ENCODE measurements around the gene CCNQ.

Gene CCNQ

GRCh38 chrX:153603131-153603656 is 4.3 kb upstream of the CCNQ start:
- FAIRE-seq = no peak
- DNase-seq (ENCODE audit: insufficient read length, low spot score) = no peak
- TF ChIP-seq POLR2A (IDR thresholded peaks at IDR 0.05; ENCODE audit: low read depth, low read length) = no peak

GRCh38 chrX:153602601-153603000 is 3.7 kb upstream of the CCNQ start:
- DNase-seq (ENCODE audit: insufficient read length, low spot score) (no peak), FAIRE-seq (no peak)
- TF ChIP-seq POLR2A (IDR thresholded peaks at IDR 0.05; ENCODE audit: low read depth, low read length) = no peak

GRCh38 chrX:153601511-153602110 is 2.7 kb upstream of the CCNQ start:
- DNase-seq (ENCODE audit: insufficient read length, low spot score) = no peak
- no peak for TF ChIP-seq POLR2A (IDR thresholded peaks at IDR 0.05; ENCODE audit: low read depth, low read length)
- FAIRE-seq = no peak

- TF ChIP-seq POLR2A (IDR thresholded peaks at IDR 0.05; ENCODE audit: low read depth, low read length) = no peak
- FAIRE-seq = no peak
- no peak for DNase-seq (ENCODE audit: insufficient read length, low spot score)
Observed at GRCh38 chrX:153600921-153601320, 2.0 kb upstream of the CCNQ start.

- FAIRE-seq (no peak), DNase-seq (ENCODE audit: insufficient read length, low spot score) (peak; percentile 23)
- TF ChIP-seq POLR2A (IDR thresholded peaks at IDR 0.05; ENCODE audit: low read depth, low read length) = no peak
Observed at GRCh38 chrX:153600032-153600373, 1.1 kb upstream of the CCNQ start.

- FAIRE-seq (no peak), DNase-seq (ENCODE audit: insufficient read length, low spot score) (peak; percentile 92)
- peak; percentile 28; the same call in 1 of the 2 replicates for TF ChIP-seq POLR2A (IDR thresholded peaks at IDR 0.05; ENCODE audit: low read depth, low read length)
Observed at GRCh38 chrX:153599192-153600031, 473 bp upstream of the CCNQ start.

- FAIRE-seq = no peak
- DNase-seq (ENCODE audit: insufficient read length, low spot score) = no peak
- no peak for TF ChIP-seq POLR2A (IDR thresholded peaks at IDR 0.05; ENCODE audit: low read depth, low read length)
Observed at GRCh38 chrX:153596981-153597750, 1.8 kb downstream of the CCNQ start.

GRCh38 chrX:153595859-153596857 is 2.8 kb downstream of the CCNQ start:
- DNase-seq (ENCODE audit: insufficient read length, low spot score) (no peak), FAIRE-seq (no peak)
- TF ChIP-seq POLR2A (IDR thresholded peaks at IDR 0.05; ENCODE audit: low read depth, low read length) = no peak

- FAIRE-seq (no peak), DNase-seq (ENCODE audit: insufficient read length, low spot score) (no peak)
- no peak for TF ChIP-seq POLR2A (IDR thresholded peaks at IDR 0.05; ENCODE audit: low read depth, low read length)
Observed at GRCh38 chrX:153595387-153595786, 3.6 kb downstream of the CCNQ start.

GRCh38 chrX:153593811-153594500 is 5.0 kb downstream of the CCNQ start:
- FAIRE-seq (no peak), DNase-seq (ENCODE audit: insufficient read length, low spot score) (no peak)
- TF ChIP-seq POLR2A (IDR thresholded peaks at IDR 0.05; ENCODE audit: low read depth, low read length) = no peak

GRCh38 chrX:153592966-153593688 is 5.8 kb downstream of the CCNQ start:
- FAIRE-seq = no peak
- no peak for TF ChIP-seq POLR2A (IDR thresholded peaks at IDR 0.05; ENCODE audit: low read depth, low read length)
- no peak for DNase-seq (ENCODE audit: insufficient read length, low spot score)

All from H54 (cell line).